GM23248 (cell line): ENCODE measurements around the gene CAMTA1. TPM values are rescaled to one million over a fixed set of nuclear protein-coding genes. Genes with fewer than 3 reads are reported as not detected.
"Not testable (repeated sequence)": the region's sequence is repeated elsewhere in the genome, so short reads cannot be mapped to it uniquely, and the experiment has no call there.

Source experiments
- DNase-seq: peaks from one replicate; pipeline ENCODE4 v3.0.0-alpha.2; 2015
- H2AFZ ChIP-seq: fragments of 200-600 bp; sonication (generic); 2 replicates; pipeline ENCODE4 v1.6.1; 2016; ENCODE audit warnings: antibody characterized with exemption
- H3F3A ChIP-seq: fragments of 200-600 bp; sonication (generic); 2 replicates; pipeline ENCODE4 v1.6.1; 2016; ENCODE audit warnings: mild to moderate bottlenecking, antibody characterized with exemption, mixed run types; ENCODE audit not compliant: insufficient read depth
- H3K27ac ChIP-seq: fragments of 200-600 bp; sonication (generic); 2 replicates; pipeline ENCODE4 v1.5.1; 2016; ENCODE audit warnings: mild to moderate bottlenecking
- H3K27me3 ChIP-seq: fragments of 200-600 bp; sonication (generic); replicated peaks from 2 replicates; pipeline ENCODE4 v1.6.1; 2016; ENCODE audit warnings: mild to moderate bottlenecking; ENCODE audit not compliant: insufficient read depth
- H3K36me3 ChIP-seq: fragments of 200-600 bp; sonication (generic); 2 replicates; pipeline ENCODE4 v1.6.1; 2016; ENCODE audit warnings: low read depth, mild to moderate bottlenecking
- H3K4me1 ChIP-seq: fragments of 200-600 bp; sonication (generic); 2 replicates; pipeline ENCODE4 v1.6.1; 2016; ENCODE audit warnings: mild to moderate bottlenecking; ENCODE audit not compliant: insufficient read depth
- H3K4me2 ChIP-seq: fragments of 200-600 bp; sonication (generic); one replicate; pipeline ENCODE4 v1.6.1; 2016; ENCODE audit warnings: mild to moderate bottlenecking; ENCODE audit not compliant: unreplicated experiment
- H3K4me3 ChIP-seq: fragments of 200-600 bp; sonication (generic); 2 replicates; pipeline ENCODE4 v1.5.1; 2016; ENCODE audit warnings: mild to moderate bottlenecking
- H3K79me2 ChIP-seq: fragments of 200-600 bp; sonication (generic); 2 replicates; pipeline ENCODE4 v1.6.1; 2016; ENCODE audit warnings: mild to moderate bottlenecking; ENCODE audit not compliant: insufficient read depth
- H3K9ac ChIP-seq: fragments of 200-600 bp; sonication (generic); 2 replicates; pipeline ENCODE4 v1.6.1; 2016; ENCODE audit warnings: mild to moderate bottlenecking
- H3K9me2 ChIP-seq: fragments of 200-600 bp; sonication (generic); 2 replicates; pipeline ENCODE4 v1.6.1; 2016; ENCODE audit warnings: mixed run types, mild to moderate bottlenecking, moderate library complexity; ENCODE audit not compliant: insufficient read depth
- H3K9me3 ChIP-seq: fragments of 200-600 bp; sonication (generic); one replicate; pipeline ENCODE4 v1.6.1; 2017; ENCODE audit warnings: low read depth
- H4K20me1 ChIP-seq: fragments of 200-600 bp; sonication (generic); 2 replicates; pipeline ENCODE4 v1.6.0; 2016; ENCODE audit not compliant: insufficient read depth
- EZH2 ChIP-seq: fragments of 200-600 bp; sonication (generic); IDR thresholded peaks from 2 replicates; pipeline ENCODE4 v1.6.1; 2018; ENCODE audit warnings: antibody characterized with exemption, mild to moderate bottlenecking; ENCODE audit not compliant: insufficient read depth, poor library complexity, severe bottlenecking
- EZH2phosphoT487 ChIP-seq: fragments of 200-600 bp; sonication (generic); IDR thresholded peaks from 2 replicates; pipeline ENCODE4 v1.6.1; 2018; ENCODE audit warnings: antibody characterized with exemption, moderate library complexity, mild to moderate bottlenecking, low read depth; ENCODE audit not compliant: insufficient read depth
- WGBS, 2 experiments: methylation state at CpG; one replicate each; pipeline ENCODE4 v1.1.6; 2015 to 2017; ENCODE audit warnings: low lambda C conversion rate in 2 of 2, low coverage in 1 of 2; ENCODE audit errors: missing lambda C conversion rate in 2 of 2; 5-methylcytosine and 5-hydroxymethylcytosine counted together
- in situ Hi-C: fragments of 300-500 bp; cut with MboI; formaldehyde crosslinking; loops from 2 replicates; pipeline ENCODE4 v1.15.0; 2020
- polyA plus RNA-seq: library from polyadenylated mRNA; unstranded; fragments of >200 nt; fragmentation: Nextera tagmentation; extraction: Ambion mirVana; gene quantifications from 2 replicates; pipeline ENCODE4 v1.2.1, GENCODE V29; 2016
- total RNA-seq: library from RNA; depleted of rRNA; stranded (reverse); fragments of >200 nt; shearing (Covaris generic); gene quantifications from 2 replicates; pipeline ENCODE4 v1.2.3, GENCODE V29; 2014

The CAMTA1 gene
- total and polyA plus RNA-seq, 2 experiments from 2014 or later, result 50.1 to 165 TPM

DNA sequence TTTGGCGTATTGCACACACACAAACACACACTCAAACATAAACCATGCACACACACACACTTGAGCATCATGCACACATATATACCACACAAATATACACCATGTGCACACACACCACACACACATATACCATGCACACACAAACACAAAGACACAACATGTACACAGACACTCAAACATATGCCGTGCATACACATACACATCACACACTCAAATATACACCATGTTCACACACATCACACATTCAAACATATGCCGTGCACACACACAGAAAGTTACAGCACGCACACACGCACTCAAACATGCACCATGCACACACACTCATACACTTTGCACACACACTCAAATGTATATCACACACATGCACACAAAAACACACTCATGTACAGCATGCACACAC is 361.5 kb downstream of the CAMTA1 start:
- H3K9ac ChIP-seq, result no peak overlapping the region
- peaks cover 8% of the 10 kb centered on the region; the same call in 1 of the 2 replicates for H3K27me3 ChIP-seq
- H2AFZ ChIP-seq, result no peak overlapping the region
- H3K79me2 ChIP-seq, result no peaks in the 10 kb centered on the region
- no peaks in the 10 kb centered on the region for H3K9me3 ChIP-seq
- no peak for DNase-seq
- no peaks in the 10 kb centered on the region for H3K36me3 ChIP-seq
- no peaks in the 10 kb centered on the region for H3F3A ChIP-seq
- no peak overlapping the region for H3K4me2 ChIP-seq
- H3K9me2 ChIP-seq, result no peaks in the 10 kb centered on the region
- H4K20me1 ChIP-seq, result no peaks in the 10 kb centered on the region
- 72 to 79% methylated on average over 5 of the region's 5 CpGs for WGBS, 2 experiments
- no peak overlapping the region for H3K27ac ChIP-seq
- no peak for TF ChIP-seq EZH2
- TF ChIP-seq EZH2phosphoT487, result no peak
- no peak overlapping the region for H3K4me3 ChIP-seq
- H3K4me1 ChIP-seq, result no peaks in the 10 kb centered on the region
- in situ Hi-C loops, result no loop called here

- H3K4me3 ChIP-seq, H2AFZ ChIP-seq, H3K9me3 ChIP-seq, H4K20me1 ChIP-seq, H3K36me3 ChIP-seq, in situ Hi-C loops, H3F3A ChIP-seq, H3K4me1 ChIP-seq, H3K27ac ChIP-seq, H3K9me2 ChIP-seq, H3K4me2 ChIP-seq, DNase-seq, H3K9ac ChIP-seq, H3K79me2 ChIP-seq: not testable (repeated sequence)
- peaks cover 15% of the 10 kb centered on the region for H3K27me3 ChIP-seq
- WGBS, 2 experiments, result 82 to 89% methylated on average over 3 of the region's 3 CpGs
Measured at GRCh38 chr1:7147581-7148282, 362.5 kb downstream of the CAMTA1 start.

GRCh38 chr1:7149080-7149838 is 364.0 kb downstream of the CAMTA1 start:
- no peak for TF ChIP-seq EZH2
- TF ChIP-seq EZH2phosphoT487, result no peak
- no peak overlapping the region for H3K9ac ChIP-seq
- H3K79me2 ChIP-seq, result no peaks in the 10 kb centered on the region
- no peak overlapping the region for H3K27ac ChIP-seq
- H3K4me1 ChIP-seq, result no peaks in the 10 kb centered on the region
- H3K9me2 ChIP-seq, result no peaks in the 10 kb centered on the region
- no peak overlapping the region for H2AFZ ChIP-seq
- H4K20me1 ChIP-seq, result no peaks in the 10 kb centered on the region
- H3K36me3 ChIP-seq, result no peaks in the 10 kb centered on the region
- DNase-seq, result no peak
- H3F3A ChIP-seq, result no peaks in the 10 kb centered on the region
- no peak overlapping the region for H3K4me3 ChIP-seq
- H3K9me3 ChIP-seq, result no peaks in the 10 kb centered on the region
- peaks cover 20% of the 10 kb centered on the region for H3K27me3 ChIP-seq
- in situ Hi-C loops, result no loop called here
- no peak overlapping the region for H3K4me2 ChIP-seq
- 50% methylated on average over 31 of the region's 31 CpGs for WGBS, 2 experiments

GRCh38 chr1:7150724-7151280 is 365.5 kb downstream of the CAMTA1 start:
- Histone ChIP-seq H4K20me1 (no peaks in the 10 kb centered on the region), H3K36me3 (no peaks in the 10 kb centered on the region), H3K9me3 (no peaks in the 10 kb centered on the region), H3K4me3 (no peak overlapping the region), H3K27me3 (peaks cover 17% of the 10 kb centered on the region), H3K79me2 (no peaks in the 10 kb centered on the region), H3K4me1 (no peaks in the 10 kb centered on the region), H3K27ac (no peak overlapping the region), H3K9ac (no peak overlapping the region), H3F3A (no peaks in the 10 kb centered on the region), H2AFZ (no peak overlapping the region), H3K9me2 (no peaks in the 10 kb centered on the region), H3K4me2 (no peak overlapping the region)
- no peak for TF ChIP-seq EZH2phosphoT487
- TF ChIP-seq EZH2, result no peak
- in situ Hi-C loops, result no loop called here
- WGBS, 2 experiments, result 64 to 66% methylated on average over 19 of the region's 19 CpGs
- no peak for DNase-seq
